Measurements from ENCODE around the gene SLX9. TPM values are rescaled to one million over a fixed set of nuclear protein-coding genes. Genes with fewer than 3 reads are reported as not detected.
A peak's percentile ranks its signal among the peaks of the same experiment; 100 is the strongest.
"Not testable (repeated sequence)": the region's sequence is repeated elsewhere in the genome, so short reads cannot be mapped to it uniquely, and the experiment has no call there.

The SLX9 gene
- total and polyA plus RNA-seq, 2 experiments from 2014 or later: 25.6 to 35.8 TPM

- Histone ChIP-seq H3K4me1 (ENCODE audit: insufficient read depth) (no peaks in the 10 kb centered on the region), H3K79me2 (ENCODE audit: insufficient read depth) (no peaks in the 10 kb centered on the region), H3K36me3 (ENCODE audit: low read depth) (no peaks in the 10 kb centered on the region), H3K27me3 (replicated peaks; ENCODE audit: insufficient read depth) (no peaks in the 10 kb centered on the region), H3K4me2 (ENCODE audit: unreplicated experiment) (no peak overlapping the region), H3K9me2 (ENCODE audit: insufficient read depth) (no peaks in the 10 kb centered on the region), H3F3A (ENCODE audit: insufficient read depth) (no peaks in the 10 kb centered on the region), H3K27ac (no peak overlapping the region), H2AFZ (no peak overlapping the region), H3K4me3 (no peak overlapping the region), H4K20me1 (ENCODE audit: insufficient read depth) (no peaks in the 10 kb centered on the region), H3K9ac (no peak overlapping the region), H3K9me3 (ENCODE audit: low read depth) (no peaks in the 10 kb centered on the region)
- no peak for TF ChIP-seq EZH2phosphoT487 (IDR thresholded peaks at IDR 0.05; ENCODE audit: insufficient read depth, low read depth)
- no peak for TF ChIP-seq EZH2 (IDR thresholded peaks at IDR 0.05; ENCODE audit: insufficient read depth, poor library complexity, severe bottlenecking)
- DNase-seq: peak; percentile 59
- in situ Hi-C loops (cut with MboI): no loop called here
- 72 to 75% methylated on average over 16 of the region's 16 CpGs for WGBS, 2 experiments (ENCODE audit: low coverage in 1 of 2, low lambda C conversion rate in 2 of 2, missing lambda C conversion rate in 2 of 2)
These were observed 33.0 kb downstream of the SLX9 start for GRCh38 chr21:44972821-44973220.

- no peak overlapping the region for H3K27ac ChIP-seq
These were observed 33.8 kb downstream of the SLX9 start for GRCh38 chr21:44973598-44973997.

GRCh38 chr21:44974676-44975075 is 34.8 kb downstream of the SLX9 start:
- Histone ChIP-seq H3K27me3 (replicated peaks; ENCODE audit: insufficient read depth) (no peaks in the 10 kb centered on the region), H3K9me2 (ENCODE audit: insufficient read depth) (no peaks in the 10 kb centered on the region), H3K9me3 (ENCODE audit: low read depth) (no peaks in the 10 kb centered on the region), H3K36me3 (ENCODE audit: low read depth) (no peaks in the 10 kb centered on the region), H3F3A (ENCODE audit: insufficient read depth) (no peaks in the 10 kb centered on the region), H3K4me1 (ENCODE audit: insufficient read depth) (no peaks in the 10 kb centered on the region), H3K27ac (no peak overlapping the region), H3K79me2 (ENCODE audit: insufficient read depth) (no peaks in the 10 kb centered on the region), H3K4me2 (ENCODE audit: unreplicated experiment) (no peak overlapping the region), H2AFZ (no peak overlapping the region), H3K4me3 (no peak overlapping the region), H4K20me1 (ENCODE audit: insufficient read depth) (no peaks in the 10 kb centered on the region), H3K9ac (no peak overlapping the region)
- TF ChIP-seq EZH2phosphoT487 (IDR thresholded peaks at IDR 0.05; ENCODE audit: insufficient read depth, low read depth): no peak
- DNase-seq: no peak
- in situ Hi-C loops (cut with MboI): no loop called here
- 96 to 98% methylated on average over 17 of the region's 17 CpGs for WGBS, 2 experiments (ENCODE audit: low coverage in 1 of 2, low lambda C conversion rate in 2 of 2, missing lambda C conversion rate in 2 of 2)

More at GRCh38 chr21:44973598-44973997, 33.8 kb downstream of the SLX9 start:
- H3K27me3 ChIP-seq (replicated peaks; ENCODE audit: insufficient read depth): no peaks in the 10 kb centered on the region
- WGBS, 2 experiments (ENCODE audit: low coverage in 1 of 2, low lambda C conversion rate in 2 of 2, missing lambda C conversion rate in 2 of 2): 99% methylated on average over 8 to 14 of the region's 14 CpGs
- TF ChIP-seq EZH2 (IDR thresholded peaks at IDR 0.05; ENCODE audit: insufficient read depth, poor library complexity, severe bottlenecking) (no peak), EZH2phosphoT487 (IDR thresholded peaks at IDR 0.05; ENCODE audit: insufficient read depth, low read depth) (no peak)
- H3K36me3 ChIP-seq (ENCODE audit: low read depth): no peaks in the 10 kb centered on the region
- no peaks in the 10 kb centered on the region for H3K9me2 ChIP-seq (ENCODE audit: insufficient read depth)
- DNase-seq: no peak
- H3K9ac ChIP-seq: no peak overlapping the region
- no peaks in the 10 kb centered on the region for H4K20me1 ChIP-seq (ENCODE audit: insufficient read depth)
- H3K4me2 ChIP-seq (ENCODE audit: unreplicated experiment): no peak overlapping the region
- in situ Hi-C loops (cut with MboI): no loop called here
- H3F3A ChIP-seq (ENCODE audit: insufficient read depth): no peaks in the 10 kb centered on the region
- no peaks in the 10 kb centered on the region for H3K9me3 ChIP-seq (ENCODE audit: low read depth)
- H3K79me2 ChIP-seq (ENCODE audit: insufficient read depth): no peaks in the 10 kb centered on the region
- H3K4me3 ChIP-seq: no peak overlapping the region
- no peaks in the 10 kb centered on the region for H3K4me1 ChIP-seq (ENCODE audit: insufficient read depth)
- H2AFZ ChIP-seq: no peak overlapping the region

GRCh38 chr21:44975720-44976555 is 36.1 kb downstream of the SLX9 start:
- H3K4me1 ChIP-seq (ENCODE audit: insufficient read depth): no peaks in the 10 kb centered on the region
- H3K79me2 ChIP-seq (ENCODE audit: insufficient read depth): no peaks in the 10 kb centered on the region
- no peak for DNase-seq
- H3F3A ChIP-seq (ENCODE audit: insufficient read depth): no peaks in the 10 kb centered on the region
- H3K4me3 ChIP-seq: no peak overlapping the region
- WGBS, 2 experiments (ENCODE audit: low coverage in 1 of 2, low lambda C conversion rate in 2 of 2, missing lambda C conversion rate in 2 of 2): 95% methylated on average over 31 to 41 of the region's 42 CpGs
- H4K20me1 ChIP-seq (ENCODE audit: insufficient read depth): no peaks in the 10 kb centered on the region
- TF ChIP-seq EZH2phosphoT487 (IDR thresholded peaks at IDR 0.05; ENCODE audit: insufficient read depth, low read depth) (no peak), EZH2 (IDR thresholded peaks at IDR 0.05; ENCODE audit: insufficient read depth, poor library complexity, severe bottlenecking) (no peak)
- no peaks in the 10 kb centered on the region for H3K27me3 ChIP-seq (replicated peaks; ENCODE audit: insufficient read depth)
- no peak overlapping the region for H3K27ac ChIP-seq
- in situ Hi-C loops (cut with MboI): no loop called here
- H3K4me2 ChIP-seq (ENCODE audit: unreplicated experiment): no peak overlapping the region
- no peaks in the 10 kb centered on the region for H3K9me3 ChIP-seq (ENCODE audit: low read depth)
- H2AFZ ChIP-seq: no peak overlapping the region
- H3K36me3 ChIP-seq (ENCODE audit: low read depth): no peaks in the 10 kb centered on the region
- H3K9me2 ChIP-seq (ENCODE audit: insufficient read depth): no peaks in the 10 kb centered on the region
- H3K9ac ChIP-seq: no peak overlapping the region

- H3K79me2 ChIP-seq (ENCODE audit: insufficient read depth); H3K27me3 ChIP-seq (replicated peaks; ENCODE audit: insufficient read depth); H3K9me2 ChIP-seq (ENCODE audit: insufficient read depth); H3K9ac ChIP-seq; H2AFZ ChIP-seq; H3K9me3 ChIP-seq (ENCODE audit: low read depth); H3K4me1 ChIP-seq (ENCODE audit: insufficient read depth); in situ Hi-C loops (cut with MboI); DNase-seq; H3K27ac ChIP-seq; H3K4me3 ChIP-seq; H3K36me3 ChIP-seq (ENCODE audit: low read depth); H4K20me1 ChIP-seq (ENCODE audit: insufficient read depth); H3K4me2 ChIP-seq (ENCODE audit: unreplicated experiment); H3F3A ChIP-seq (ENCODE audit: insufficient read depth): not testable (repeated sequence)
- WGBS, 2 experiments (ENCODE audit: low coverage in 1 of 2, low lambda C conversion rate in 2 of 2, missing lambda C conversion rate in 2 of 2): 89 to 90% methylated on average over 23 to 25 of the region's 25 CpGs
These were observed 36.9 kb downstream of the SLX9 start for GRCh38 chr21:44976556-44977393.

Data from GM23248 (cell line).